Smooth muscle cell of trachea (primary cell): Measurements from ENCODE around the gene TRPM1. TPM values are rescaled to one million over a fixed set of nuclear protein-coding genes. Genes with fewer than 3 reads are reported as not detected.

Experiments
- total RNA-seq: library from RNA; depleted of rRNA; stranded (reverse); fragments of >200 nt; gene quantifications from 2 replicates; pipeline ENCODE4 v1.2.1, GENCODE V29; 2014

The TRPM1 gene
- total RNA-seq: not detected in 2 replicates

GRCh38 chr15:31101262-31102038 lies at the start of gene TRPM1:
Gene TRPM1 (minus strand): TSS chr15:31101725. CDS start chr15:31081355, 20,370 bp downstream.

GRCh38 chr15:30991255-30992235 lies 110.0 kb downstream of the TRPM1 start, which contains the start of gene MTMR10:
Gene MTMR10 (minus strand): TSS chr15:30991628. CDS start chr15:30991506, 122 bp downstream.

Other genes starting within 250 kb of the TRPM1 start
- 18.2 and 18.6 TPM in 2 replicates for gene FAN1, start 197.8 kb downstream of the TRPM1 start, total RNA-seq
- gene MTMR10, start 110.1 kb downstream of the TRPM1 start, total RNA-seq: 12.1 and 16.3 TPM in 2 replicates
- 32.9 and 45.8 TPM in 2 replicates for gene KLF13, start 225.1 kb upstream of the TRPM1 start, total RNA-seq